Right ventricle myocardium inferior (tissue), 1 donor: Measurements from ENCODE around the gene NHSL1. TPM values are rescaled to one million over a fixed set of nuclear protein-coding genes. Genes with fewer than 3 reads are reported as not detected.
A peak's percentile ranks its signal among the peaks of the same experiment; 100 is the strongest.

Source experiments
- ATAC-seq: fragments of 200-7000 bp; cut with Tn5 transposase; one replicate; pipeline ENCODE4 v1.9.1; 2020; ENCODE audit warnings: mild to moderate bottlenecking, moderate library complexity
- DNase-seq: peaks from one replicate; pipeline ENCODE4 v3.0.0; 2021; ENCODE audit errors: missing footprints
- intact Hi-C: fragments of 100-400 bp; cut with DNase I; formaldehyde crosslinking; loops from one replicate; pipeline ENCODE4 v1.11.0; 2022
- total RNA-seq: library from RNA; stranded (reverse); fragmentation: NEBNext Ultra II Directional; extraction: Animal tissue kit (Norgen Biotek cat#: 25700); gene quantifications from one replicate; pipeline ENCODE4 v1.2.1, GENCODE V29; 2021
- donor health status: DM: no; HTN: yes; CAD: no; lungs with severe emphysema.

NHSL1 gene
- total RNA-seq, 1 donor from 2014 or later: 56.6 TPM

GRCh38 chr6:138420356-138420755, 78.9 kb downstream of the NHSL1 start:
- ATAC-seq (no peak), DNase-seq (no peak)
- intact Hi-C loops: loop anchor here (10.0 kb wide), 1 partner anchor 344 kb away; no protein-coding TSS in a partner anchor

GRCh38 chr6:138419766-138420165, 79.5 kb downstream of the NHSL1 start:
- ATAC-seq (no peak), DNase-seq (no peak)
- intact Hi-C loops: loop anchor here (10.0 kb wide), 1 partner anchor 345 kb away; no protein-coding TSS in a partner anchor

GRCh38 chr6:138418118-138418742, 81.1 kb downstream of the NHSL1 start:
- no peak for DNase-seq
- intact Hi-C loops: no loop called here
- no peak for ATAC-seq

GRCh38 chr6:138417493-138418117, 81.7 kb downstream of the NHSL1 start:
- intact Hi-C loops: no loop called here
- DNase-seq (no peak), ATAC-seq (no peak)

GRCh38 chr6:138416206-138416605, 83.1 kb downstream of the NHSL1 start:
- ATAC-seq: no peak
- DNase-seq: no peak
- intact Hi-C loops: no loop called here

- intact Hi-C loops: no loop called here
- DNase-seq (no peak), ATAC-seq (no peak)
Measured at GRCh38 chr6:138415125-138415524, 84.2 kb downstream of the NHSL1 start.

GRCh38 chr6:138410972-138411880, 88.1 kb downstream of the NHSL1 start:
- DNase-seq (no peak), ATAC-seq (no peak)
- intact Hi-C loops: no loop called here

GRCh38 chr6:138410048-138410735, 89.1 kb downstream of the NHSL1 start:
- intact Hi-C loops: no loop called here
- ATAC-seq (no peak), DNase-seq (no peak)

GRCh38 chr6:138406443-138406842, 92.9 kb downstream of the NHSL1 start:
- ATAC-seq: no peak
- DNase-seq: no peak
- intact Hi-C loops: no loop called here

GRCh38 chr6:138405816-138406413, 93.4 kb downstream of the NHSL1 start:
- intact Hi-C loops: no loop called here
- no peak for ATAC-seq
- DNase-seq: no peak

GRCh38 chr6:138404666-138405337, 94.5 kb downstream of the NHSL1 start:
- DNase-seq (no peak), ATAC-seq (no peak)
- intact Hi-C loops: loop anchor here (5.0 kb wide), 3 partner anchors 98 to 298 kb away; partner anchors contain the start of gene PERP

- ATAC-seq: peak; percentile 96
- peak; percentile 98 for DNase-seq
- intact Hi-C loops: loop anchor here (5.0 kb wide), 3 partner anchors 97 to 297 kb away; partner anchors contain the start of gene PERP
Measured at GRCh38 chr6:138403801-138404665, 95.3 kb downstream of the NHSL1 start, which contains the start of gene HEBP2. HEBP2 (plus strand) TSS chr6:138404223; CDS start chr6:138404496, 273 bp downstream.

- ATAC-seq: peak; percentile 48
- peak; percentile 74 for DNase-seq
- intact Hi-C loops: loop anchor here (5.0 kb wide), 3 partner anchors 96 to 296 kb away; partner anchors contain the start of gene PERP
Measured at GRCh38 chr6:138403324-138403800, 95.9 kb downstream of the NHSL1 start.

- intact Hi-C loops: loop anchor here (5.0 kb wide), 3 partner anchors 96 to 296 kb away; partner anchors contain the start of gene PERP
- ATAC-seq: no peak
- no peak for DNase-seq
Measured at GRCh38 chr6:138402838-138403187, 96.5 kb downstream of the NHSL1 start.

- DNase-seq (no peak), ATAC-seq (no peak)
- intact Hi-C loops: loop anchor here (5.0 kb wide), 3 partner anchors 95 to 295 kb away; partner anchors contain the start of gene PERP
Measured at GRCh38 chr6:138401960-138402837, 97.1 kb downstream of the NHSL1 start.

GRCh38 chr6:138400326-138400725, 99.0 kb downstream of the NHSL1 start:
- no peak for ATAC-seq
- DNase-seq: no peak
- intact Hi-C loops: loop anchor here (5.0 kb wide), 3 partner anchors 93 to 293 kb away; partner anchors contain the start of gene PERP
